H4 (cell line): ENCODE results near the gene MAP1LC3A. TPM values are rescaled to one million over a fixed set of nuclear protein-coding genes. Genes with fewer than 3 reads are reported as not detected.
A peak's percentile ranks its signal among the peaks of the same experiment; 100 is the strongest.

Experiments
- DNase-seq: peaks from one replicate; pipeline ENCODE4 v3.0.0-alpha.2; 2015; ENCODE audit warnings: low spot score
- total RNA-seq: library from RNA; depleted of rRNA; stranded (reverse); fragments of >200 nt; shearing (Covaris generic); gene quantifications from 2 replicates; pipeline ENCODE4 v1.2.3, GENCODE V29; 2014

MAP1LC3A gene
- total RNA-seq, 1 experiment from 2014 or later, result 12.4 TPM

DNA sequence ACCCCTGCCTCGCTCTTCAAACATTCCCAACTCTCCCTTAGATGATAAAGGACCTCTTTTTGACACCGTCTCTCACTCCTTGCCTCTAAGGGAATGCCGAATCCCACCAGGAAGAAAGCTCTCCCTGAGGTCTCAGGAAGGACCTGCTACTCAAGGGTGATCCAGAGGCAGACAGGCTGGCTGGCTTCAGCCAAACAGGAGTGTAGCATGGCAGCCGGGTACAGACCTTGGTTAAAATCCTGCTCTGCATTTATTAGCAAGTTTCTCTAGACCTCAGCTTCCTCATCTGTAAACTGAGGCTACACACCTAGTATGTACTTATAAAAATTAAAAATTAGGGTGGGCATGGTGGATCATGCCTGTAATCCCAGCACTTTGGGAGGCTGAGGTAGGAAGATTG lies 17.2 kb downstream of the MAP1LC3A start:
- no peak for DNase-seq

DNA sequence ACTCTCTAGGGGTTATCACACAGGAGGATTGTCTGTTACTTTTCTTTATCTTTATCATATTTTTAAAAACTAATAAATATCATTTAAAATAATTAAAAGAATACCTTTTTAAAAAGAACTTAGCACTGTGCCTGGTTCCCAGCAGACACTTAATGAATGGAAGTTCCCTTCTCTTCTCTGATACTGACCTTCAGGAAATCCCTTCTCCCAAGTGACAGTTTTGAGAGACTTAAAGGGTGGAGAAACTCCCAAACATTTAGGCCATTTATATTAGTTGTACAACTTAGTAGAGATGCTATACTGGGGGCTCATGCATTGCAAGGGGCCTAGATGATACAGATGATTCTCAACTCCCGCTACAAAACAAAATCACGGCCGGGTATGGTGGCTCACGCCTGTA lies 18.5 kb downstream of the MAP1LC3A start:
- no peak for DNase-seq

DNA sequence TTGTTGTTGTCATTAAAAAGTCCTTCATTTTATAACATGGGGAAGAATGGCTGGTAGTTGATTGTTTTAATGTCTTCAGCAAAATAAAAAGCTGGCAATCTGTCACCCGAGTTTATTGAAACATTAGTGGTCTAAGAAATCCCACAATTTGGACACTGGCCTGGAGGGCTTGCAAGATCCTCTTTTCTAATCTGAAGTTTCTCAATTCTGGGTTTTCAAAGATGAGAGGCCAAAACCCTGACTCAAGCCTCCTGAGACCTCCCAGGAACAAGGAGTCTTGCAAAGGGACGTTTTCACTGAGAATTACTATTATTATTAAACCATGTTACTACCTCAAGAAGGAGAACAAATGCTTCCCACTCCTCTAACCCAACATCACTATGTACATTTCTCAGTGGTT lies 19.5 kb downstream of the MAP1LC3A start:
- no peak for DNase-seq

DNA sequence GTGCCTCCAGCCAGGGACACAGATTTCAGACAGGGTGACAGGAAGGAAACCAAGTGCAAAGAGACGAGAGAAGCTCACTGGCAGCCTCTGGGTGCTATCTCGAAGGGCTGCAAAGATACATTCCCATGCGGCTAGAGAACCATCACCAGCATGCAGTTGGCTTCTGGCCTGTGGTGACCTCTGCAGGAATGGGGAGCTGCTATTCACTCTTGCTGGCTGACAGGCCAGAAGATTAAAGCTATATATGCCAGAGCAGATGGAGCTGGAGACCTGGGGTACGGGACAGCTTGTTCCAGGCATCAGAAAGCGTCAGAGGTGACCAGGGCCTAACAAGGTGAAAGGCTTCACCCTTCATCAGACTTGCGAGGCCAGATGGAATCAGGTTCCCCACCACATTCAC lies 20.0 kb downstream of the MAP1LC3A start:
- DNase-seq, result no peak

DNA sequence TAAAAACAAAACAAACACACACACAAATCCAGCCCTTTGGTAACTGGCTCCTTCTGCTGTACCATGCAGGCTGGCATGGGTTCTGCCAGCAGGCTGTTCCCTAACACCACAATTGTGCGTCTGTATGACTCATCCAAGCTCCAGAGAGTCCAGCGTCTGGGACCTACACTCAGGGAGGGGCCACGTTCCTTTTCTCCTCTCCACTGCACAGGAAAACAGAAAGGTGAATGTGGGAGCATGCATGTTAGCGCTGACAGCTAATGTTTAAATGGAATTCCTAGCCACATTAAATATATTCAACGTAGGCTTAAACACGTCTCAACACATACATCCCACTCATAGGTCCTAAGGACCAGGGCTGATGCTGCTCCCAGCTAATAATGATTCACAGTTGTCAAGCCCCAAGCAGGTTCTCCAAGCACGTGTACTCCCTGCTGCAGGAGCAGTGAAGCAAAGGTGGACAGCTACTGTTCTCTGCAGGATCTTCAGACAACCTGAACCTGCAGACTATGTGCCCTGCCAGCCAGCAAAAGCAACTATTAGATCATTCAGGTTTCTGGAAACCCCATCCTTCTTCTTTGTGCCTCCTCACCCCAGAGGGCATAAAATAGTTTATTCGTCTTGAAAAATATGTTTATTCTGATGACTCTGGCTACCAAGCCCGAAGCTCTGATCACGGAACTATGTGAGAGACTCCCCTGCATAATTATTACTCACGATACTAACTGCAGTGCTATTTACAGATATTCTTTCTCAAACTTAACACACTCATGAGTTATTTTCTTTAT lies 20.9 kb downstream of the MAP1LC3A start:
- DNase-seq, result peak; percentile 83

DNA sequence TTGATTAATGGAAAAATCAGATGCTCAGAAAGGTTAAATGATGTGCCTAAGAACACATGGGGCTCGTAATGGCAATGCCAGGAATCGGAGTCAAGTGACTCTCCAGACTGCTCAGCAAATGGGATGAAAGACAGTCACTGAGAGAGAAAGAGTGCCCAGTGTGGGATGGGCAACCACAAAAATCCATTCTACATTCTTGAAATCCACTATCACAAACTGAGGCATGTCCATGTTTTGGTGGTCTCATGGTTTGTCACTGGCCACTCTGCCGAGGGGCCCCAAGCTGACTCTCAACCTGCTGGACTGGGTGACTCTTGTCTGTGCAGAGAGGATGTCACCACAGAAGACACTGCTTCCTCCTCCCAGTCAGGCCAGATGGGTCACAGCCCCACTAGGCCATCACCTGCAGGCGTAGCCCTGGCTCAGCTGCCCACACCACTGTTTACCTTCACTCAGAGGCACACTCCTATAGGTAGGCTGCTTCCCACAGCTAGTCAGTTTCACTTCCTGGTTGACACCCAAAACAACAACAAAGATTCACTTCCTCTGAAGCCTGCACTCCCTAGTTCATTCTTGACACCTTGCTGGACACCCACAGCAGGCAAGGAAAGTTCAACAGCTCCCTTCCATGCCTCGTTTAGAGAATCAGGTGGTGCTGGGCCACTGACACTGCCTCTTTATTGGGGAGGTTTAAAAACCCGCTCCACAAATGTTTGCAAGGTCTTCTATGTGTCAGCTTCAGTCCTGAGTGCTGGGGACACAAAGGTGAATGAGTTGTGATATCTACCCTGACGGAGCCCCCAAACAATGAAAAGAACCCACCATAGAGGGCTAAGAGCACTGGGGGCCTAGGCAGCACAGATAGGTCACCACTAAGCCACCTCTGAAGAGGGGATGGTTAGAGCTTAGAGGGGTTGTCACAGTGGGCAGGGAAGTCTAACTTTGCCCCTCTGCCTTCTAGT lies 21.7 kb downstream of the MAP1LC3A start:
- DNase-seq, result no peak

DNA sequence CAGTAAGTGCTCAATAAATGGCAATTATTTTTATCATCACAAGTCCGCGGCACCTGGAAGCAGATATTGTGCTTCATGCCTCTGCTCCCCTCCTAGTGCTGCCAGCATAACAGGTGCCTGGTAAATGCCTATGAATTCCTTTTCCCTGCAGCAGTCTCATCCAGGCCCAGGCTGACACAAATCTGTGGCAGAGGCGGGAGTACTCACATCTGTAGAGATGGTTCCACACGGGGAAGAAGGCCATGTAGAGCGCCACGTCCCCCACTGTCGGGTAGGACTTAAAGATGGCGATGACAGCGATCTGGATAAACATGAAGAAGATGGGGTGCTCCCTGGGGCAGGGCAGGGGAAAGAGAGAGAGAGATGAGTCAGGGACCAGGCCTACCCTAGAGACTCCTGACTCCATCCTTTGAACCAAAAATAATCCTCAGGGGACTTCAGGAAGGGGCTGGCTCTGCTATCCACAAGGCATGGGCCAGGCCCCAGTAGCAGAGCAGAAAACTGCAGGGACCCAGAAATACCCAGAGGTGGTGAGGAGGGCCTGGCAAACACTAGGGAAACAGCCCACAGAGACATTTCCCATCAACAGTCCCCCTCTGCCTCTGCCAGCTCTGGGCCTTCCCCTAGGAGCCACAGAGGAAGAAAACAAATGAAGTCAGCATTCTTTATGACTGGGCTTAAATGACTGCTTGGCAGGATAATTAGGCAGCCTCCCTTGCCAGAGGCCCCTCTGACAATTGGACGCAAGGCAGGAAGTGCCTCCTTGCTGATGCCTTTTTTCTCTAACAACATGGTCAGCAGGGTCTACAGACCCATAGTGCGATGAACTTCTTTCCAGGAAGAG lies 23.0 kb downstream of the MAP1LC3A start:
- peak; percentile 45 for DNase-seq

DNA sequence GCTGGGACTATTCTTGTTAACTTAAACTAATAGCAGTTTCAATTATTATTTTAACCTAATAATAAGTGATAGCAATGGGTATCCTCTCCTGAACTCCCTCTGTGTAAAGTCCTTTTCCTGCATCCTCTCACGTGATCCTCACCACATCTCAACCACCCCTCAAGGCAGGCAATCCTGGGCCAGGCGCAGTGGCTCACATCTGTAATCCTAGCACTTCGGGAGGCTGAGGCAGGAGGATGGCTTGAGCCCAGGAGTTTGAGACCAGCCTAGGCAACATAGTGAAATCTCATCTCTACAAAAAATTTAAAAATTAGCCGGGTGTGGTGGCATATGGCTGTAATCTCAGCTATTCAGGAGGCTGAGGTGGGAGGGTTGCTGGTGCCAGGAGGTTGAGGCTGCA lies 23.7 kb downstream of the MAP1LC3A start:
- DNase-seq, result no peak

DNA sequence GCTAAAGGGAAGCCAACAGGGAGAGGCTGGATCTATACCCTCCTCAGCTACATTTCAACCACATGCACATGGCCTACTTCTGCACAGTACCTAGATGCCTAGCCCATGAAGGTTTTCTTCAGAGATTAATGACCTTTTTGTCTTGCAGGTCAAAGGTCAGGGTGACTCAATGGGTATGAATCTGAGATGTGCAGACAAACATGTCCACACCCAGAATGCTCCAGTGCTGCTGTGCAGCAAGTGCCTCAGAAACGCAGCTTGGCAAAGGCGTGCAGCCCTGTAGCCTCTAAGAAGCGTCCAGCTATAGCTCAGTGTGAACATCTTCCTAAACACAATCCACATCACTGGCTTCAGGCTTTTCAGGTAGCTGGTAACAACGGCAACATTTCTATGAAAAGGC lies 24.4 kb downstream of the MAP1LC3A start:
- DNase-seq, result no peak

DNA sequence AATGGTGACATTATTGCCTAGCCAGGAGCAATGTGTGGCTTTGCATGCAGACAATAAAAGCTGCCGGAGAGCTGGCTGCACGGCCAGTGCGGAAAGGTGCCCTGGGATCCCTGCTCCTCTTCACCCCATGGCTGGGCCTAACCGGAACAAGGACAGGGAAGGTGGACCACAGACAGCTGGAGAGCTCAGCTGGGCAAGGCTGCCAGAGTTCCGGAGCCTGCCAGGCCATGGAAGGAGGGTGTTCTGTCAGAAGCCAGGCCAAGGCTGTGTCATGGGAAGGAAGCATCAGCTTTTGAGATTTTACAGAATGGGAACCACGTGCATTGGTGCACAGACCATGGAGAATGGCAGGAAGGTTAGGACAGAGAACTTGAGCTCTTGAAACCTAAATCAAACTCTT lies 25.0 kb downstream of the MAP1LC3A start:
- DNase-seq, result no peak

DNA sequence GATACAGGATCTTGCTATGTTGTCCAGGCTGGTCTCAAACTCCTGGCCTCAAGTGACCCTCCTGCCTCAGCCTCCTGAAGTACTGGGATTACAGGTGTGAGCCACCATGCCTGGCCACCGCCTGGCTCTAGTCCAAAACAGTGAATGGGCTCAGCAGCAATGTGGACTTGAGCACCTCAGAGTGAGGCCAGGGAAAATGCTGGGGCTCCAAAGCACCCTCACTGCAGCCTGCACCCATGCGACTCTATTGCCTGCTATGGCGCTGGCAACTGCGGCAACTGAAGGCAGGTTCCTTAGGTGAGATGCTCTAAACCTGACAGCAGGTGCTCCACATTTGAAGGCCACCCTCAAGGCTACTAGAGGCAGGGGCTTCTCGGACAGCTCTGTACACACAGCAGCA lies 26.5 kb downstream of the MAP1LC3A start:
- no peak for DNase-seq

DNA sequence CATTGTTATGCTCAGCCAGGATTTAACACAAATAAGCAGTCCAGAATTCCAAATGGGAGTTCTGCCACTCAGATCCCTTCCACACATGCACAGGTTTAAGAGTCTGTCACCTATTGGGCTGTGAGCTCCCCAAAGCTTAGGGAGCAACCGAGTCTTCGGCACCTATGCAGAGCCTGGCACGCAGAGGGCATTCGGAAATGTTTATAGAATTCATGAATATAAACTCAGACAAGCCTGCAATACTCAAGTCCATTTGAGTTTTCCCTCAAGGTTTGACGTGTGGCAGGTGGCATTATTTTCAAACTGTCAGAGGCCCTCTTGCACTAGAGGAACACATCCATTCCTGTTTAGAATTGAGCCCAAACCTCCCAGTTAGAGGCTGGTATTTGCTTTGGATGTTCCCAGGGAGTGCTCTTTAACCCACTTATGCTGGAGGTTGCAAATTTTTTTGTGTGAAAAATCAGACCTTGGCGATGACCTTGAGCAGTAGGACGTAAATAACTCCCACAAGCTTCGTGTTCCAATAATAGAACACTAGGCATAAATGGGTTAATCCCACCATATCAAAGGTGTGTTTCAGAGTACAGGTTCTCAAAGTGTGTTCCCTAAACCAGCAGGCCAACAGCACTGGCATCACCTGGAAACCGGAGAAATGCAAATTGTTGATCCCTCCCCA lies 28.1 kb downstream of the MAP1LC3A start:
- DNase-seq, result no peak

DNA sequence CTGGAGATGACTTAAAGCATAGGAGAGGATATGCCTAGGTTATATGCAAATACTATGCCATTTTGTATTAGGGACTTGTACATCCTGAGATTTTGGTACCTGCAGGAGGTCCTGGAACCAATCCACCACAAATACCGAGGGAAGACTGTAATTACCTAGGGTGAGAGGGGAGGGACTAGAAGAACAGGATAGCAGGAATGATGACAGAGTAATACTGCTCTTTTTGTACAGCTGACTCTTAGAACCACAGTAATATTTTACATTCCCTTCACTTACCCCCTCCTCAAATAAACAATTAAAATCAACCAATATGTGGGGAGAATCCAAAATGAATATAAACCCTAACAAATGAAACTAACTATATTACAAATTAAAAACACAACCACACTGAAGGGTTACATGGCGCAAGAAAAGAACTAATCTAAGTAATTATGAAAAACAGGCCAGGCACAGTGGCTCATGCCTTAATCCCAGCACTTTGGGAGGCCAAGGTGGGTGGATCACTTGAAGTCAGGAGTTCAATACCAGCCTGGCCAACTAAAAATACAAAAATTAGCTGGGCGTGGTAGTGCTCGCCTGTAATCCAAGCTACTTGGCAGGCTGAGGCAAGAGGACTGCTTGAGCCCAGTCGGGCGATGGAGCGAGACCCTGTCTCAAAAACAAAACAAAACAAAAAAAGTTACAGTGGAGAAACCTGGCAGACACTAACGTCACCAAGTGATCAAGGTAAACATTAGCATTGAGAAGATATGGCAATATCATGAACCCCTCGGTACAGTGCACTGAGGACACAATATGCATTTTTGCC lies 37.1 kb downstream of the MAP1LC3A start:
- no peak for DNase-seq

DNA sequence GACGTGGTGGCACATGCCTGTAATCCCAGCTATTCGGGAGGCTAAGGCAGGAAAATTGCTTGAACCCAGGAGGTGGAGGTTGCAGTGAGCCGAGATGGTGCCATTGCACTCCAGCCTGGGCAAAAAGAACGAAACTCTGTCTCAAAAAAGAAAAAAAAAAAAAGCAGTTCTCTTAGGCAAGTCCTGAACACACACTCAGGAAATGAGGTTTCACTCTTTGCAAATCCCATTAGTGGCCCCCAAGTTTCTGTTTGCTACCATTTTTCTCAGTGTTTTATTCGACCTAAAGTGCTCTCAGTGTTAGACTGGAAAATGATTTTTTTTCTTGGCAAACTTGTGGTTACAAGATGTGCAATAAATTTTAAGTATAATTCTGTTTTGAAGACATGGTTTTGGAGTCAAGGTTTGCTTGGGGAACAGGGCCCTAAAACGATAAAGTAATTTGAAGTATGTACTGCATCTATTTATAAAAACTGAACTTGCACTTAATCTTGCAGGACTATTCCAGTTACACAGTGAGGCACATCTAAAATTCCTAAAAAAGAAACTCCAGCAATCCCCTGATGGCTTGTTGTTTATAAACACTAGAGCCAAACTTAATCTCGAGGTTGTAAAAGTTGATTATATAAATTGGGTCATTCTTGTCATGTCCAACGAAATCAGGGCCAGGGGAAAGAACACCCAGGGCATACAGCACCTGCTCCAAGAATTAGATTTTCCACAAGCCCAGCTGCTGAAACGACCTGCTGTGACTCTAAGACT lies 42.6 kb downstream of the MAP1LC3A start:
- no peak for DNase-seq

DNA sequence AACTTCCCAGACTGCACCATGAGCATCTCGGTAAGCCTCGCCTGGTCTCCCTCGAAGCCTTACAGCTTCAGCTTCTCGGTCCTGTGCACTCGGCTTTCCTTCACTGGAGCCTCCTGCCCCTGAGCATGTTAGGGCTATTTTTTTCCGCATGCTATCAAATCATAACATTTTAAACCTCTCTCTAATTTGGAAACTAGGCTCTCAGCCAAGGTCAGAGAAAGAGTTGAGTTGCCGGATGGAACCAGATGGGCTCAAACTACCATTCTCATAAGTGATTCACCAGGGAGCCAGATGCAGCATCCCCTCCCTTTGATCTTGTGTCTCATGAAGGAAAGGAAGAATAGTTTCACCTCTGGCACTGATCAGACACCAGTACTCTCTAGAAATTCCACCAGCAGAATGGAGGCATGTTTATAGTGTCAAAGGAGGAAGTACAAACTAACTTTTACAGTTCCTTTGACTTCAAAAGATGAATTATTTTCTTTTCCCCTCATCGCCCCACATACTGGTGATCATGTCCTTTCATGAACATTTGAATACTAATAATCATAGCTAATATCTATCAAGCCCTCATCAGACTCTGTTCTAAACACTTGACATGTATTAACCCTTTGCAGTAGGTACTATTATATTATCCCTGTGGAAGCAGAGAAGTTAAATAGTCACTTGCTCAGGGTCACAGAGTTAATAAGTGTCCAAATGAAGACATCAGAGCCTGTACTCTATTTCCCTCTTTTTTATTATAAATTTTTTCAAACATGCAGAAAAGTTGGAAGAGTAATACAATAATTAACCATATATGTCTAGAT lies 46.7 kb downstream of the MAP1LC3A start:
- no peak for DNase-seq

DNA sequence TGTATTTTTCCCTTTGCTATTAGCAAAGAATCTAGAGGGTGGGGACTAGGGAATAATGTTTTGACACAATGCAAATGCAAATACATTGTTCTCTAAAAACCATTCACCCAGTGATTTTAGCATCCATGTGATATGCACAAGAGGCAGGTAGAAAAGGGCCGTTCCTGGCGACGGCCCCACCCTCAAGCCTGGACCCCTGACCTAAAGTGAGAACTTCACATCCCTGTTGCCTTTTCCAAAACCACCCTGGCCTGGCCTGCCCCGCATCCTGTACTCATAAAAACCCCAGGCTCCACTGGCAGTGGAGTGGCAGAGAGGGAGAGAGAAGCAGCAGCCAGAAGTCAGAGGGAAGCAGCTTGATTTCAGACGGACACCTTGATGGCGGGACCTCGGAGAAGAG lies 48.5 kb downstream of the MAP1LC3A start:
- no peak for DNase-seq
